Keratinocyte (primary cell): ENCODE results near the gene PRLR. TPM values are rescaled to one million over a fixed set of nuclear protein-coding genes. Genes with fewer than 3 reads are reported as not detected.

Experiments
- DNase-seq: peaks from one replicate; pipeline ENCODE4 v3.0.0-alpha.2; 2011; ENCODE audit warnings: low read depth, missing footprints, low spot score
- FAIRE-seq: peaks from 2 replicates; lab custom pipeline; 2011; peaks lifted over from hg19 to GRCh38; lab: Jason Lieb, UNC
- H2AFZ ChIP-seq: 2 replicates; pipeline ENCODE4 v1.6.0; 2012; ENCODE audit warnings: low read length, control low read depth, inconsistent platforms; ENCODE audit not compliant: control insufficient read depth
- H3K27ac ChIP-seq: 2 replicates; pipeline ENCODE4 v1.5.1; 2011; ENCODE audit warnings: low read length; ENCODE audit not compliant: control insufficient read depth, insufficient read depth
- H3K27me3 ChIP-seq: 3 replicates; pipeline ENCODE4 v1.6.0; 2011; ENCODE audit warnings: low read length; ENCODE audit not compliant: control insufficient read depth, insufficient read depth; ENCODE audit errors: extremely low read depth
- H3K36me3 ChIP-seq, 2 experiments: 2 replicates in 1 of 2; 3 replicates in 1 of 2; pipeline ENCODE4 v1.5.1; 2011; ENCODE audit warnings: low read length in 2 of 2, mild to moderate bottlenecking in 1 of 2; ENCODE audit not compliant: control insufficient read depth in 2 of 2, insufficient read depth in 2 of 2; ENCODE audit errors: extremely low read depth in 1 of 2
- H3K4me1 ChIP-seq: 3 replicates; pipeline ENCODE4 v1.5.1; 2011; ENCODE audit warnings: low read length; ENCODE audit not compliant: control insufficient read depth, insufficient read depth; ENCODE audit errors: extremely low read depth
- H3K4me2 ChIP-seq: 3 replicates; pipeline ENCODE4 v1.6.0; 2011; ENCODE audit warnings: low read depth, low read length; ENCODE audit not compliant: control insufficient read depth, insufficient read depth; ENCODE audit errors: extremely low read depth
- H3K4me3 ChIP-seq, 3 experiments: fragments of 200-600 bp in 1 of 3; sonication (generic) in 1 of 3; 2 replicates in 2 of 3; 3 replicates in 1 of 3; pipeline ENCODE4 v1.5.1; 2011 to 2016; ENCODE audit warnings: low read length in 3 of 3, mild to moderate bottlenecking in 3 of 3, control low read depth in 2 of 3, inconsistent platforms in 1 of 3, low read depth in 1 of 3, mixed read lengths in 1 of 3, mixed run types in 1 of 3, moderate library complexity in 1 of 3; ENCODE audit not compliant: control insufficient read depth in 2 of 3, insufficient read depth in 2 of 3; ENCODE audit errors: extremely low read depth in 1 of 3
- H3K79me2 ChIP-seq: 2 replicates; pipeline ENCODE4 v1.6.0; 2012; ENCODE audit warnings: low read length; ENCODE audit not compliant: control insufficient read depth, insufficient read depth
- H3K9ac ChIP-seq: 3 replicates; pipeline ENCODE4 v1.6.0; 2011; ENCODE audit warnings: low read length; ENCODE audit not compliant: control insufficient read depth, insufficient read depth; ENCODE audit errors: extremely low read depth
- H3K9me1 ChIP-seq: 3 replicates; pipeline ENCODE4 v1.6.0; 2011; ENCODE audit warnings: low read length; ENCODE audit not compliant: control insufficient read depth, insufficient read depth; ENCODE audit errors: extremely low read depth
- H3K9me3 ChIP-seq: 2 replicates; pipeline ENCODE4 v1.5.1; 2012; ENCODE audit warnings: low read depth, low read length; ENCODE audit not compliant: control insufficient read depth
- H4K20me1 ChIP-seq: 3 replicates; pipeline ENCODE4 v1.6.0; 2011; ENCODE audit warnings: low read length; ENCODE audit not compliant: control insufficient read depth, insufficient read depth; ENCODE audit errors: extremely low read depth
- CTCF ChIP-seq, 3 experiments: IDR thresholded peaks in 1 of 3; conservative IDR thresholded peaks in 1 of 3; optimal IDR thresholded peaks in 1 of 3; 2 replicates in 2 of 3; 3 replicates in 1 of 3; pipeline versions ENCODE3 to v1.5.1; 2011; ENCODE audit warnings: low read length in 3 of 3, mild to moderate bottlenecking in 3 of 3, moderate library complexity in 2 of 3, control low read depth in 1 of 3, inconsistent platforms in 1 of 3; ENCODE audit not compliant: insufficient read depth in 2 of 3; ENCODE audit errors: extremely low read depth in 1 of 3
- EZH2 ChIP-seq: IDR thresholded peaks from one replicate; pipeline ENCODE4 v1.6.1; 2012; ENCODE audit warnings: inconsistent platforms, mild to moderate bottlenecking, low read length, moderate library complexity
- dilution Hi-C: fragments of 300-500 bp; cut with MboI; formaldehyde crosslinking; loops from one replicate; pipeline ENCODE4 v1.7.0; 2020; ENCODE audit warnings: low sequenced_read_pairs; ENCODE audit not compliant: extremely low pct_ligation_motif_present
- polyA plus RNA-seq, 5 experiments: library from polyadenylated mRNA; depleted of rRNA in 3 of 5; stranded (reverse) in 3 of 5; stranded (forward) in 1 of 5; unstranded in 1 of 5; fragments of >200 nt; gene quantifications; 1 replicate in 1 of 5; 2 replicates in 3 of 5; 3 replicates in 1 of 5; pipeline versions ENCODE4 v1.2.1 to v1.2.3, GENCODE V29; 2011 to 2012; ENCODE audit warnings: missing spikeins in 2 of 5, low read depth in 1 of 5, low replicate concordance in 1 of 5

Gene PRLR
- polyA plus RNA-seq, 1 donor (not counting 4 experiments of a cell fraction or from before 2014, with no cell fraction given) = 0.04 TPM

- no peak overlapping the region for H3K27ac ChIP-seq
- no peaks in the 10 kb centered on the region for H3K79me2 ChIP-seq
- H3K9ac ChIP-seq = no peak overlapping the region
- H2AFZ ChIP-seq = no peak overlapping the region
- DNase-seq = no peak
- no peak overlapping the region for H3K4me3 ChIP-seq
- H3K9me1 ChIP-seq = no peaks in the 10 kb centered on the region
- no peak for TF ChIP-seq EZH2
- no peak for TF ChIP-seq CTCF (optimal IDR thresholded peaks at IDR 0.05 in 1 of 3, IDR thresholded peaks at IDR 0.05 in 1 of 3, conservative IDR thresholded peaks at IDR 0.05 in 1 of 3; ENCODE audit: extremely low read depth in 1 of 3, insufficient read depth in 2 of 3, low read length in 3 of 3)
- H3K36me3 ChIP-seq = no peaks in the 10 kb centered on the region
- H3K9me3 ChIP-seq = no peaks in the 10 kb centered on the region
- H3K27me3 ChIP-seq = no peaks in the 10 kb centered on the region
- no peaks in the 10 kb centered on the region for H4K20me1 ChIP-seq
- dilution Hi-C loops = no loop called here
- H3K4me1 ChIP-seq = peaks cover 3% of the 10 kb centered on the region
- FAIRE-seq = no peak
- no peak overlapping the region for H3K4me2 ChIP-seq
Observed at GRCh38 chr5:35203403-35203802, 26.9 kb downstream of the PRLR start.

DNA sequence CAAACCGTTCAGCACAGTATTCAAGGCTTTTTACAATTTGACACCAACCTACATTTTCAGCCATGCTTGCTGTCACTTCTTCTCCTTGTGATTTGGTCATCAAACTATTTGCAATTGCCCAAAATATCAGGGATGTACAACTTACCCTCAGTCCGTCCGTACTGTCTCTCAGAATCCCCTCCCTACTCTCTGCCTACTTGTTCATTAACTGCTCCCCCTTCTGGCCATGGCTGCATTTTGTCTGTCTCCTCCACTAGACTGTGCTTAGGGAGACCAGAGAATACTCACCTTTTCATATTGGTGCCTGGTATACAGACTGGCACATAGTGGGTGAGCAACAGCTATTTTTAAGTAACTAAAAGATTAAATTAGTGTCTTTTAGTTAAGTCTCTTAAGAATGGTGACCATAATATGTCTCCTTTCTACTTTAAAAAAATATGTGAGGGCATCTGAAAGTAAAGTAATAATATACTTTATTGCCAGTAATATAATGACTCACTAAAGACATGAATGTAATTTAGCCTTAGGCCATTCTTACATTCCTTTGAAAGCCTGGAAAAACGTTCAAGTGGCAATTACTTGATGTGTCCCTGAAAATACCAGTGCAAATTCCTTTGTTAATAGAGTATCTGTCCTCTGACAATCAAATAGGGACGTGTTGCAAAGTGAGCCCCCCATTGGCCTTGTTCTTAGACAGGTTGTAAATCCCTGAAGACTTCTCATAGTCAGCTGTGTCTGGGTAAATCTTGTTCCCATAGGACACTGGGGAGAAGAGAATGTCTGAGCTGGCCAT, 27.8 kb downstream of the PRLR start:
- Histone ChIP-seq H3K9ac (no peak overlapping the region), H3K9me3 (no peaks in the 10 kb centered on the region), H3K4me2 (no peak overlapping the region), H3K36me3 (no peaks in the 10 kb centered on the region), H3K4me1 (peaks cover 3% of the 10 kb centered on the region), H4K20me1 (no peaks in the 10 kb centered on the region), H3K79me2 (no peaks in the 10 kb centered on the region), H2AFZ (no peak overlapping the region), H3K27ac (no peak overlapping the region), H3K9me1 (no peaks in the 10 kb centered on the region), H3K27me3 (no peaks in the 10 kb centered on the region), H3K4me3 (no peak overlapping the region)
- TF ChIP-seq CTCF (optimal IDR thresholded peaks at IDR 0.05 in 1 of 3, IDR thresholded peaks at IDR 0.05 in 1 of 3, conservative IDR thresholded peaks at IDR 0.05 in 1 of 3; ENCODE audit: extremely low read depth in 1 of 3, insufficient read depth in 2 of 3, low read length in 3 of 3) (peak; percentile 38 to 69 (median 54)), EZH2 (no peak)
- dilution Hi-C loops = no loop called here
- FAIRE-seq (no peak), DNase-seq (no peak)
